Measurements from ENCODE around the gene PGD. TPM values are rescaled to one million over a fixed set of nuclear protein-coding genes. Genes with fewer than 3 reads are reported as not detected.
A peak's percentile ranks its signal among the peaks of the same experiment; 100 is the strongest.

Gene PGD
- total RNA-seq, 1 experiment from 2014 or later = 44.6 TPM

DNA sequence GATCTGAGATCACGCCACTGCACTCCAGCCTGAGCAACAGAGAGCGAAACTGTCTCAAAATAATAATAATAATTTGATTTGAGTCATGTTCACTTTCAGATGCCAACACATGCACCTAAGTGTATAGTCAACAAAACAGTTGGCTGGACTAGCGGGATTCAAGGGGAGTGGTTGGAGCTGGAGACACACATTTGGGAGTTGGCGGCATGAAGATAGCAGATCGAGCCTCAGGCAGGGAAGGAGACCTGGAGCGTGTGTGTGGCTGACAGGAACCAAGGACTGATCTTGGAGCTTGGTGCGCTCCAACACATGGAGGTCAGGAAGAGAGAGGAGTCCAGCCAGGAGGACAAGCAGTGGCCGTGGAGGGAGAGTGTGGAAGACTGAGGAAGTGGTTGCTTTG, 14.6 kb upstream of the PGD start:
- H3K27me3 ChIP-seq (replicated peaks) = no peaks in the 10 kb centered on the region
- H3K27ac ChIP-seq = no peak overlapping the region
- DNase-seq (ENCODE audit: low read depth in 1 of 2, low spot score in 2 of 2) = no peak
- H3K9me3 ChIP-seq (replicated peaks) = no peaks in the 10 kb centered on the region
- no peaks in the 10 kb centered on the region for H3K36me3 ChIP-seq
- no peak overlapping the region for H3K4me3 ChIP-seq
- peaks cover 17% of the 10 kb centered on the region for H3K4me1 ChIP-seq (replicated peaks)

DNA sequence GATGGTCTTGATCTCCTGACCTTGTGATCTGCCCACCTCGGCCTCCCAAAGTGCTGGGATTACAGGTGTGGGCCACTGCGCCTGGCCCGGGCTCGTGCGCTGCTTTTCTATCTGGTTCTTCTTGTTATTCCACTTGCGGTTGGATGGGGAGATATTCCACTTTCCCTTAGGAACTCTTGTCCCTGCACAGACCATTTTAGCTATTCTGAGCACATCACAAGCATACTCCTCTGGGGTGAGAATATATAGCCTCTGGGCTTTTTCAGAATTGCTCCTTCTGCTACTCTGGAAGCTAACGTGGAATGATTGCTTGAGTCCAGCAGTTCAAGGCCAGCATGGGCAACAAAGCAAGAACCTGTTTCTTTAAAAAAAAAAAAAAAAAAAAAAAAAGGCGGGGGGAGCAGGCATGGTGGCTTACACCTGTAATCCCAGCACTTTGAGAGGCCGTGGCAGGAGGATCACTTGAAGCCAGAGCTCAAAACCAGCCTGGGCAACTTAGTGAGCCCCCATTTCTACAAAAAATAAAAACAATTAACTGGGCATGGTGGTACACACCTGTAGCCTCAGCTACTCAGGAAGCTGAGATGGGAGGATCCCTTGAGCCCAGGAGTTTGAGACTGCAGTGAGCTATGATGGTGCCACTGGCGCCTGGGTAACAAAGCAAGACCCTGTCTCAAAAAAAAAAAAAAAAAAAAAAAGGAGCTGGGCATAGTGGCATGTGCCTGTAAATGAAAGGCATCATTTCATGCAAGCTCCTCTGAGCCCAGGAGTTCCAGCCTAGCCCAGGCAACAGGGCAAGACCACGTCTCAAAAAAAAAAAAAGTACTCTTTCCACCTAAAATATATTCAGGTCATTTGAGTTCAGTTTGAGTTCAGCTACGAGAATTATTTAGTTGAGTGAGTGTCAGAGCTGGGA, 11.8 kb upstream of the PGD start:
- Histone ChIP-seq H3K4me3 (no peak overlapping the region), H3K27ac (no peak overlapping the region), H3K36me3 (no peaks in the 10 kb centered on the region), H3K9me3 (replicated peaks) (no peaks in the 10 kb centered on the region), H3K27me3 (replicated peaks) (no peaks in the 10 kb centered on the region), H3K4me1 (replicated peaks) (0 out of 2 replicates have a peak, but pooled peaks cover 3% of the 10 kb centered on the region)
- no peak for DNase-seq (ENCODE audit: low read depth in 1 of 2, low spot score in 2 of 2)

DNA sequence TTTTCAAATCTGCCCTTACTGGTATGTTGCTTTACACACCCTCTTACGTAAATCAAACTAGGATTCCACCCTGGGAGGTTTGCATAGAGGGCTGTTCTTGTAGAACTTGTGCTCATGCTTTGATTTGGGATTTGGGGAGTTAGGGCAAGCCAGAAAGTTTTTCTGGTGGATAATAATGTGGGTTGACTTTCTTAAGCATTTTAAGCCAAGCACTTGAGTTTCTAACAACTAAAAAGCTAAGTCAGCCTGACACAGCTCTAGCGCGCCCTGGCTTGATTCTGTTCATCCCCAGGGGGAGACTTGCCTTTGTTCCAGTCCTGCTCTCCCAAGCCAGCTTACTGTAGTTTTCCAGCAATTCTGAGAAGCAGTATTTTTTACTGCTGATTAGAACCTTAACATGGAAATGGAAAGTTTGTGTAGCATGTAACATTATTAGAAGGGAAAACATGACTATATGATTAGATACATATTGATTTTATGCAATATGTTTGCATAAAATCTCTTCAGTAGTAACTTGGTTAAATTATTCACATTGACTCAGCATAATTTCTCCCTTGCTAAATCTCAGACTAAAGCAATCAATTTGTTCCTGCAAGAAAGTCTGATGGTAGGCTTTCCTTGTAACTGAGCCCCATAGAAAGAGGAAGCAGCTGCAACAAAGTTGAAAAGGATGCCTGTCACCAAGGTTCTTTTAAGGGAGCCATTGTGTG, 11.0 kb upstream of the PGD start:
- H3K4me3 ChIP-seq = no peak overlapping the region
- DNase-seq (ENCODE audit: low read depth in 1 of 2, low spot score in 2 of 2) = no peak

DNA sequence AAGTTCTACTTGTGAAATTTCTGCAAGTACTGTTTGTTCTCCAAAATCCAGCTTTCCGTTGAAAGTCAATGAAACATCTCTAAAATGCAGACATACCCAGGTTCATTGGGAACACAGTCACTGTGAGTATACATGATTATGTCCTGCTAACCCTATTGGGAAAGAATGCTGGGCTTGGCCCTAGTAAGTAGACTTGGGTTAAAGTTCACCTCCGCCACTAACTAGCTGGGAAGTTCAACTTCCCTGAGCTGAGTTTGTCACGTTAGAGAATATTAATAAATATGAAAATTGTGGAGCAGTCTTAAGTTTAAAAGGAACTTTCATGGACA, 10.5 kb upstream of the PGD start:
- Histone ChIP-seq H3K27me3 (replicated peaks) (no peaks in the 10 kb centered on the region), H3K4me1 (replicated peaks) (0 out of 2 replicates have a peak, but pooled peaks cover 3% of the 10 kb centered on the region), H3K27ac (no peak overlapping the region), H3K9me3 (replicated peaks) (no peaks in the 10 kb centered on the region), H3K36me3 (no peaks in the 10 kb centered on the region), H3K4me3 (no peak overlapping the region)
- no peak for DNase-seq (ENCODE audit: low read depth in 1 of 2, low spot score in 2 of 2)

More for the DNA sequence above, 11.0 kb upstream of the PGD start:
- H3K4me1 ChIP-seq (replicated peaks) = 0 out of 2 replicates have a peak, but pooled peaks cover 3% of the 10 kb centered on the region
- H3K27ac ChIP-seq = no peak overlapping the region
- no peaks in the 10 kb centered on the region for H3K36me3 ChIP-seq
- no peaks in the 10 kb centered on the region for H3K9me3 ChIP-seq (replicated peaks)
- no peaks in the 10 kb centered on the region for H3K27me3 ChIP-seq (replicated peaks)

DNA sequence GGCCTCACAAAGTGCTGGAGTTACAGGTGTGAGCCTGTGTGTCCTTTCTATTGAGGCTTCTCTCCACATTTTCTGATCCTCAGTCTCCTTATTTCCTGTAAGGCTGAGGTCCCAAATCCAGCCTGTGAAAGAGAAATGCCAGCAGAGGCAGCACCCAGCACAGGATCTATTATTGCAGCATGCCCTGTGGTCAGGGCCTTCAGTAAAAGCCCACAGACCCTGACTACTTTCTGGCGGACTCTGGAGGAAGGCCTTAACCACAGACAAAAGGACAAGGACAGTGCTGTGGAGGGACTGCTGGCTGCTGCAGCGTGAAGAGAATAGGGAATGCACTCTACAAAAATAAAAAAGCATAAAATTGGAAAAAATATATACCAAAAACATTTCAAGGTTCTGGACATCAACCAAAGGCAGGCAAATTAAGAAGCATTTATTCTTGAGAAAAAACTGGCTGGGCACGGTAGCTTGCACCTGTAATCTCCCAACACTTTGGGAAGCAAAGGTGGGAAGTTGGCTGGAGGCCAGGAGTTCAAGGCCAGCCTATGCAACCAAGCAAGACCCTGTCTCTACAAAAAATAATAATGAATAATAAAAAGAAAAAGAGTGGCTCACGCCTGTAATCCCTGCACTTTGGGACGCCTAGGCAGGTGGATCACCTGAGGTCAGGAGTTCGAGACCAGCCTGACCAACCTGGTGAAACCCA, 9.4 kb upstream of the PGD start:
- H3K4me1 ChIP-seq (replicated peaks) = 0 out of 2 replicates have a peak, but pooled peaks cover 3% of the 10 kb centered on the region
- H3K9me3 ChIP-seq (replicated peaks) = no peaks in the 10 kb centered on the region
- no peaks in the 10 kb centered on the region for H3K27me3 ChIP-seq (replicated peaks)
- no peaks in the 10 kb centered on the region for H3K36me3 ChIP-seq
- no peak overlapping the region for H3K27ac ChIP-seq
- DNase-seq (ENCODE audit: low read depth in 1 of 2, low spot score in 2 of 2) = no peak
- H3K4me3 ChIP-seq = no peak overlapping the region

DNA sequence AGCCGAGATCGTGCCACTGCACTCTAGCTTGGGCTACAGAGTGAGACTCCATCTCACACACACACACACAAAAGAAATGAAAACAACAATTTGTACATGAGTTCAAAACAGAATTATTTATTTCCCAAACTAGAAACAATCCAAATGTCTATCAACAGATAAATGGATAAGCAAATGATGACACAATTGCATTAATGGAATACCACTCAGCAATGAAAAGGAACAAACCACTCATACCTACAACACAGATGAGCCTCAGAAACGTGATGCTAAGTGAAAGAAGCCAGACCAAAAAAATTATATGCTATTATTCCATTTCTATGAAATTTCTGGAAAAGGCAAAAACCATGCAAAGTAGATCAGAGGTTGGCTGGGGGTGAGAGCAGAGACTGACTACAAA, 2.0 kb upstream of the PGD start:
- no peak overlapping the region for H3K27ac ChIP-seq
- H3K9me3 ChIP-seq (replicated peaks) = no peaks in the 10 kb centered on the region
- peaks cover 17% of the 10 kb centered on the region for H3K4me1 ChIP-seq (replicated peaks)
- H3K36me3 ChIP-seq = peaks cover 5% of the 10 kb centered on the region
- no peak overlapping the region for H3K4me3 ChIP-seq
- no peaks in the 10 kb centered on the region for H3K27me3 ChIP-seq (replicated peaks)
- no peak for DNase-seq (ENCODE audit: low read depth in 1 of 2, low spot score in 2 of 2)

DNA sequence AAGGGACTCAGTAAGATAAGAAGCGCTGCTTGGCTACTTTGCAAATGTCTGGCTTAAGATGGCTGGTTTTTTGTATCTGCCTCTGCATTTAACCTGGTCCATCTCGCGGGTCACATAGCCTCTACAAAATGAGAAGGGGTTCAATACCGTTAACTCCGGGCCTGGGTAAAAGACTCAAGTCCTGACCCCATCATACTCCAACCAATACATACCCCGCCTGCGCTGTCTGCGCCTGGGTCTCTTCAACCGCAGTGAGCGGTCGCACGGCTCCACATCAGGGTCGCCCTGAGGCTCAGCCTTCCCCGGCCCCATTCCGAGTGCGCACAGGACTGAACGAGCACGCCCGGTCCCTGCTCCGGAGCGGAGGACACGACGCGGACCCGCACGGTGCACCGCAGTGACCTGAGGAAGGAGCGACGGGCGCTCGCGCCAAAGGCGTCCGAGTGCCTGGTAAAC, 558 bp upstream of the PGD start:
- DNase-seq (ENCODE audit: low read depth in 1 of 2, low spot score in 2 of 2) = no peak

DNA sequence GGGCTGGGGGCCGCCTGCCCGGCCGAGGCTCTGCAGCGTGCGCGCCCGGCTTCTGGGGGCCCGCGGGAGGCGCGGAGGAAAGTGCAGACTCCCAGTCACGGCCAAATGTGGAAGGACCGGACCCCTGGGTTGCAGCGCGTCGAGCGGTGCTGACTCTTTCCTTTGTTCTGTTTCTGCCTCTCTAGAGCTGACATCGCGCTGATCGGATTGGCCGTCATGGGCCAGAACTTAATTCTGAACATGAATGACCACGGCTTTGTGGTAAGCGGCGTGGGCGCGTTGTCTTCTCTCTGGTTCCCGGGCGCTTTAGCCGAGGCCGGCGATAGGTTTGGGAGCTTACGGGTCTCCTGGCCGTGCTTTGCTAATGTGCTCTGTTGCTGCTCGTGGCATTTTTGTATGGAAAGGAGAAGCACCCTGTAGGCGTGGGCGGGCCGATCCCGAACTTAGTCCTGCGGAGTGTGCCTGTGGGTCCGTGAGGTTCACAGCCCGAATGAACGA, 629 bp downstream of the PGD start:
- Histone ChIP-seq H3K27me3 (replicated peaks) (no peaks in the 10 kb centered on the region), H3K4me3 (peak overlapping the region; percentile 69), H3K9me3 (replicated peaks) (no peaks in the 10 kb centered on the region), H3K36me3 (peaks cover 22% of the 10 kb centered on the region), H3K4me1 (replicated peaks) (peaks cover 38% of the 10 kb centered on the region), H3K27ac (no peak overlapping the region; the same call in 1 of the 2 replicates)
- peak; percentile 42 to 51 for DNase-seq (ENCODE audit: low read depth in 1 of 2, low spot score in 2 of 2)

More for the DNA sequence above, 558 bp upstream of the PGD start:
- Histone ChIP-seq H3K4me3 (peak overlapping the region; percentile 69), H3K4me1 (replicated peaks) (peaks cover 29% of the 10 kb centered on the region), H3K36me3 (peaks cover 12% of the 10 kb centered on the region), H3K27me3 (replicated peaks) (no peaks in the 10 kb centered on the region), H3K9me3 (replicated peaks) (no peaks in the 10 kb centered on the region), H3K27ac (no peak overlapping the region)

DNA sequence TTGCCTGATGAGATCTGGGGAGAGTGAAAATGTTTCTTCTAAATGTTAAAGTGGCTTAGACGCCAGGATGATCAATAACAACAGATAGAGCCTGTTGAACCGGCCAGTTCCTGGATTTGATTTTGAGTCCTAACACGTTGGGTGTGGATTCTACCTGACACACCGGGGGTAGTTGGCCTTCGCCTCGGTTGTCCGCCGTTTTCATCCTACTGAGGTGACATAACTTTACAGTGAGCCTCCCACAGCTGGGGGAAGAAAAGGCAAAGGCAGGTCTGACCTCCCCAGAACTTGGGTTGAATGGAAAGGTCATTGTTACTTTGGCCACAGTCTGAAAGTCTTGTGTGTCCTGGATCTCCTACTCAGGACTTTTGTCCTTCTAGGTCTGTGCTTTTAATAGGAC, 1.1 kb downstream of the PGD start:
- no peak for DNase-seq (ENCODE audit: low read depth in 1 of 2, low spot score in 2 of 2)
- H3K4me3 ChIP-seq = peak overlapping the region; percentile 69
- H3K36me3 ChIP-seq = peaks cover 27% of the 10 kb centered on the region
- H3K27me3 ChIP-seq (replicated peaks) = no peaks in the 10 kb centered on the region
- no peak overlapping the region for H3K27ac ChIP-seq
- H3K9me3 ChIP-seq (replicated peaks) = no peaks in the 10 kb centered on the region
- peaks cover 38% of the 10 kb centered on the region for H3K4me1 ChIP-seq (replicated peaks)

DNA sequence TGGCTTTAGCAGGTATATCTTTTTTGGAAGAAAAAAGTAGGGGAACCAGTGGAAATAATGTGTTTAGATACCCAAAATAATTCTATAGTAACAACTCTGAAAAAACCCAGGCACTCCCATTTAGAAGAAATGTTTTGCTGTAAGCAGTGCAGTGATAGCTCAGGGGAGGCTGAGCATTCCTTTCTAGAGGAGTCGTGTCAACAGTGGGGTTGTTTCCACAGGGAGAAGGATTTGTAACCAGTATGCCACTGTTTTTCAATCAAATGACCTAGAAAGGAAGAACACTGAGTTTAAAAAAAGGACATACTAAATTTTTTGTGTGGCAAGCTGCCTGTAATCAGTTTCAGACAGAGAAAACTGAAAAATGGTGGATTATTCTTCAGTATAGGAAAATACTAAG, 2.4 kb downstream of the PGD start:
- no peak overlapping the region for H3K27ac ChIP-seq
- H3K27me3 ChIP-seq (replicated peaks) = no peaks in the 10 kb centered on the region
- no peaks in the 10 kb centered on the region for H3K9me3 ChIP-seq (replicated peaks)
- H3K36me3 ChIP-seq = peaks cover 36% of the 10 kb centered on the region
- no peak overlapping the region for H3K4me3 ChIP-seq
- no peak for DNase-seq (ENCODE audit: low read depth in 1 of 2, low spot score in 2 of 2)
- H3K4me1 ChIP-seq (replicated peaks) = peaks cover 38% of the 10 kb centered on the region

DNA sequence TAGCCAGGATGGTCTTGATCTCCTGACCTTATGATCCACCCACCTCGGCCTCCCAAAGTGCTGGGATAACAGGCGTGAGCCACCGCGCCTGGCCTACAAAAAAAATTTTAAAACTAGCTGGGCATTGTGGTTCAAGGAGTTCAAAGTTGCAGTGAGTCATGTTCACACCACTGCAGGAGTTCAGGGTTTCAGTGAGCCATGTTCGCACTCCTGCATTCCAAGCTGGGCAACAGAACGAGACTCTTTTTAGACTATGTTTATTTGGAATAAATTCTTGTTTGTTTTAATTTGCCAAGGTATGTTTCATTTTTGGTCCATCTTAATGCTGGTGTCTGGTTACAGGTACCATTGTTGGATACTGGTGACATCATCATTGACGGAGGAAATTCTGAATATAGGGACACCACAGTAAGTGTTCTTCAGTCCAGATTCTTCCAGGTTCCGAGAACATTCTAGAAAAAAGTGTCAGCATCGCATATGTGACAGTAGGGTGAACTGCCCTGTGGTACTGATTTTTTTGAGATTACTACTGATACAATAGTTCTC, 3.9 kb downstream of the PGD start:
- Histone ChIP-seq H3K36me3 (peaks cover 50% of the 10 kb centered on the region), H3K27me3 (replicated peaks) (no peaks in the 10 kb centered on the region), H3K4me1 (replicated peaks) (peaks cover 38% of the 10 kb centered on the region), H3K4me3 (no peak overlapping the region), H3K9me3 (replicated peaks) (no peaks in the 10 kb centered on the region), H3K27ac (peak overlapping the region; percentile 42; the same call in 1 of the 2 replicates)
- DNase-seq (ENCODE audit: low read depth in 1 of 2, low spot score in 2 of 2) = peak; percentile 50 to 66

DNA sequence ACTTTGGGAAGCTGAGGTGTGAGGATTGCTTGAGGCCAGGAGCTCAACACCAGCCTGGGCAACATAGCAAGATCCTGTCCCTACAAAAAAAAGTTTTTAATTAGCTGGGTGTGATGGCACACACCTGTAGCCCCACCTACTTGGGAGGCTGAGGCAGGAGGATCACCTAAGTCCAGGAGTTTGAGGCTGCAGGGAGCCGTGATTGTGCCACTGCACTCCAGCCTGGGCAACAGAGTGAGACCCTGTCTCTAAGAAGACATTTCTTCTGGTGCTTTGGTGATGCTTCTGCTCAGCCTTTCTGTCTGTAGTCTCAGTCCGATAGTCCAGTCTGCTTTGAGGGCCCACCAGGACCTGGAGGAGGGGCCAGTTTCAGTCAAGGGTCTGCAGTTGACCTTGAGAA, 8.3 kb downstream of the PGD start:
- DNase-seq (ENCODE audit: low read depth in 1 of 2, low spot score in 2 of 2) = no peak
- Histone ChIP-seq H3K4me1 (replicated peaks) (peaks cover 20% of the 10 kb centered on the region), H3K4me3 (no peak overlapping the region), H3K9me3 (replicated peaks) (no peaks in the 10 kb centered on the region), H3K36me3 (peaks cover 63% of the 10 kb centered on the region), H3K27me3 (replicated peaks) (no peaks in the 10 kb centered on the region), H3K27ac (no peak overlapping the region)

DNA sequence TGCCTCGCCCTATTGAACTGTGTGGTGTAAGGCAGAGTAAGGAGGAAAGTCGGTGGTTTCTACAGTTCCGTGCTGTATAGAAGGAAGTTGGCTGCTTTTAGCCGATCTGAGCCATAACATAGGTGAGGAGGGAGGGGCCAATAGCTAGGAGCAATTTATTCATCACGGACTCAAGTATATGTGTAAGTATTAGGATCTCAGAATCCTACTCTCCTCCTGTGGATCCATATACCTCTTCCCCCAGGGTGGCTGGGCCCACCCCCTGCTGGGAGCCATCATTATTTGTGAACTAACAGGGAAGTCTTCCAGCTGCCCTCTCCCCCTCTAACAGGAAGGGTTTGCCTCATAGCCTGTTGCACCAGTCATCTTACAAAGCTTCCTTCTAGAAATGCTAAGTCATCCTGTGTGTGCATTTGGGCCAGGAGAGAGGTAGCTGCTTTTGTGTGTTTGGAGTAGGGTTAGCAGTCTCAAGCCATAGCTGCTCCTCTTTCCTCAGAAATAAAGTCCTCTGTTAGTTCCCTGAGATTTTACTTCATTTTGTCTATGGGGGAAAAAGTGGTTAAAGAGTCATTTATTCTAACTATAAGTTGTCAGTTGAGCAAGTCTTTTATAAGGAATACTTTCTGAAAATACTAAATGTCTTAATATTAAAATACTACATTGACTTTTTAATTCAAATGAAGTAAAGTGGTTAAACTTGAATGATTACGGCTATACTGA, 16.5 kb downstream of the PGD start:
- DNase-seq (ENCODE audit: low read depth in 1 of 2, low spot score in 2 of 2) = peak in 1 of 2 experiments; percentile 23

More for the DNA sequence above, 16.5 kb downstream of the PGD start:
- peaks cover 79% of the 10 kb centered on the region for H3K36me3 ChIP-seq
- H3K4me1 ChIP-seq (replicated peaks) = no peaks in the 10 kb centered on the region
- H3K27ac ChIP-seq = no peak overlapping the region
- H3K4me3 ChIP-seq = no peak overlapping the region
- no peaks in the 10 kb centered on the region for H3K27me3 ChIP-seq (replicated peaks)
- no peaks in the 10 kb centered on the region for H3K9me3 ChIP-seq (replicated peaks)

Data from SJSA1 (cell line).